ENCODE data around the gene SIL1.

The SIL1 gene

DNA sequence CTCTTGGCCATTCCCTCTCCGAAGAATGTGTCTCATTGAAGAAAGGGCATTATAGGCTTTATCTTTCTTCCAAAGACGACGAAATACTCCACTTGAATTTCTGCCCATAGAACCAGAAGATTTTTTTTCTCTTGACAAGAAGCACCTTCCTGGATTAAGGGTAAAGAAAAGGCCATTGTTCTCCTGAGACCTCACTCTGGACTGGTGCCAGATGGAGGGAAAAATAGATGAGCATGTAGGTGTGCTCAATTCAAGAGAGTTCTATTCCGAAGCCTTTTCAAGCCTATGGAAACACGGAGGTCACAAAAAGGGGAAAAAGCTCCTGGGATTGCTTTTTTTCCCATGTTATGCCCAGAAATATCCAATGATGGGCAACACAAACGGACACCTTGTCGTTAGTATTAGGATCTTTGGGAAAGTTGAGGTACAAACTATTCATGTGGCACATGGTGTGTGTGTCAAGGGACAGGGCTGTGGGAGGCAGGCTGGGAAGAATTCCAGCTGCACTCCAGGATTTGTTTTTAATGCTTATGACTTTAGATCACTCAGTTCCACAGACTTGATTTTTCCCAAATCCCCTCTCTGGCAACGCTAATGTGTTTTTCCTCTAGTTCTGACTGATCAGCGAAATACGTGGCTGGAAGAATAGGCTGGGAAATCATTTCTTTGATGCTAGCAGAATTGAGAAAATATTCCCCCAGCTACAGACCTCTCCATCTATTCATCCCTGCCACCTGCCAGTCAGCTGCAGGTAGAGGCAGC, 89.9 kb downstream of the SIL1 start:
- no peak for TF ChIP-seq CTCF (IDR thresholded peaks at IDR 0.05)
- Histone ChIP-seq H3K27ac (peak overlapping the region; percentile 59 to 60), H3K4me3 (peak overlapping the region; percentile 35)
- no peak for DNase-seq (ENCODE audit: low spot score)

- H3K27ac ChIP-seq = peak overlapping the region; percentile 80
- H3K4me3 ChIP-seq = peak overlapping the region; percentile 52
- DNase-seq (ENCODE audit: low spot score) = no peak
- TF ChIP-seq CTCF (IDR thresholded peaks at IDR 0.05) = no peak
These were observed 92.5 kb downstream of the SIL1 start for GRCh38 chr5:139105621-139106071.

- Histone ChIP-seq H3K4me3 (peak overlapping the region; percentile 52), H3K27ac (peak overlapping the region; percentile 80)
- no peak for TF ChIP-seq CTCF (IDR thresholded peaks at IDR 0.05)
- DNase-seq (ENCODE audit: low spot score) = peak; percentile 87
These were observed 93.4 kb downstream of the SIL1 start for GRCh38 chr5:139104577-139105276.

DNA sequence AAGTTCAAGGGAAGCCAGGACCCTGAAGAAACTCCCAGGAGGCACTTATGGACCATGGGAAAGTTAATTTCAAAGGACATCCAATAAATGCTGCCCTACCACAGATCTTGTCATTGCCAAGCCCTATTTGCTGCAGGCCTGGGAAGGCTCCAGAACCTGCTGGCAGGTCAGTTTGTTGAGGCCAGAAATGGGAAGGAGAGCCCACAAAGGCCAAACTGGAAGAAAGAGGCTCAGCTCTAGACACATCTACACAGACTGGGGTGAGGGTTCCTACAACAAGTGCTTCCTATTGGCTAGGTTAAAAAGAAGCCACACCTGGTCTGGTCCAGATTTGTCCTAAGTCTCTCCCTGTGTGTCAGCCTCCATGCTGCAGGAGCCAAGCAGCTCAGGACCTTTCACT, 94.4 kb downstream of the SIL1 start:
- Histone ChIP-seq H3K27ac (peak overlapping the region in 1 of 2 donors; percentile 80), H3K4me3 (no peak overlapping the region)
- no peak for TF ChIP-seq CTCF (IDR thresholded peaks at IDR 0.05)
- no peak for DNase-seq (ENCODE audit: low spot score)

GRCh38 chr5:139100825-139101224, 97.3 kb downstream of the SIL1 start:
- Histone ChIP-seq H3K4me3 (no peak overlapping the region), H3K27ac (no peak overlapping the region)
- no peak for DNase-seq (ENCODE audit: low spot score)
- TF ChIP-seq CTCF (IDR thresholded peaks at IDR 0.05) = no peak

GRCh38 chr5:139094154-139095131, 103.7 kb downstream of the SIL1 start:
- H3K27ac ChIP-seq = no peak overlapping the region
- TF ChIP-seq CTCF (IDR thresholded peaks at IDR 0.05) = no peak
- no peak overlapping the region for H3K4me3 ChIP-seq
- no peak for DNase-seq (ENCODE audit: low spot score)
